HepG2 (cell line): Measurements from ENCODE around the gene SYNJ2. TPM values are rescaled to one million over a fixed set of nuclear protein-coding genes. Genes with fewer than 3 reads are reported as not detected.

Experiments used
- CC2D1A ChIP-seq: sonication (generic); formaldehyde crosslinking; IDR thresholded peaks from 2 replicates; pipeline ENCODE4 v1.8.1; 2023; ENCODE audit warnings: mild to moderate bottlenecking, missing genetic modification reagents
- CEBPG ChIP-seq: IDR thresholded peaks from 2 replicates; pipeline ENCODE4 v1.6.1; 2016
- ELF4 ChIP-seq: sonication (generic); formaldehyde crosslinking; IDR thresholded peaks from 2 replicates; pipeline ENCODE4 v1.5.0; 2020; ENCODE audit warnings: missing genetic modification reagents, mild to moderate bottlenecking, moderate library complexity, borderline replicate concordance
- FOXA3 ChIP-seq: IDR thresholded peaks from 2 replicates; pipeline ENCODE4 v1.6.1; 2016; ENCODE audit warnings: missing genetic modification reagents, missing compliant biosample characterization
- GPN1 ChIP-seq: sonication (generic); formaldehyde crosslinking; IDR thresholded peaks from 2 replicates; pipeline ENCODE4 v1.5.1; 2020; ENCODE audit warnings: missing genetic modification reagents, borderline replicate concordance
- RFX5 ChIP-seq: IDR thresholded peaks from 2 replicates; pipeline ENCODE4 v1.6.1; 2011; ENCODE audit warnings: low read depth, low read length, improper control_type of control experiment
- STAT5B ChIP-seq: sonication (generic); formaldehyde crosslinking; IDR thresholded peaks from 2 replicates; pipeline ENCODE4 v1.4.0; 2020; ENCODE audit warnings: missing genetic modification reagents
- TBP ChIP-seq: sonication (generic); formaldehyde crosslinking; IDR thresholded peaks from 2 replicates; pipeline ENCODE4 v1.5.0; 2020; ENCODE audit warnings: missing genetic modification reagents
- TBX2 ChIP-seq: sonication (generic); formaldehyde crosslinking; IDR thresholded peaks from 2 replicates; pipeline ENCODE4 v1.5.0; 2020; ENCODE audit warnings: missing genetic modification reagents, mild to moderate bottlenecking, borderline replicate concordance
- ZMYM2 ChIP-seq: sonication (generic); formaldehyde crosslinking; IDR thresholded peaks from 2 replicates; pipeline ENCODE4 v1.8.0; 2022; ENCODE audit warnings: mild to moderate bottlenecking, missing genetic modification reagents
- ZNF12 ChIP-seq: sonication (generic); formaldehyde crosslinking; IDR thresholded peaks from 2 replicates; pipeline ENCODE4 v1.5.0; 2020; ENCODE audit warnings: missing genetic modification reagents
- ZNF44 ChIP-seq: sonication (generic); formaldehyde crosslinking; IDR thresholded peaks from 2 replicates; pipeline ENCODE4 v1.5.1; 2020; ENCODE audit warnings: mild to moderate bottlenecking, missing genetic modification reagents
- ZNF558 ChIP-seq: sonication (generic); formaldehyde crosslinking; IDR thresholded peaks from 2 replicates; pipeline ENCODE4 v1.9.0; 2022; ENCODE audit warnings: mild to moderate bottlenecking, missing genetic modification reagents, borderline replicate concordance
- ZNF720 ChIP-seq: sonication (generic); formaldehyde crosslinking; IDR thresholded peaks from 2 replicates; pipeline ENCODE4 v1.4.0; 2020; ENCODE audit warnings: missing genetic modification reagents
- ZNF766 ChIP-seq: sonication (generic); formaldehyde crosslinking; IDR thresholded peaks from 2 replicates; pipeline ENCODE4 v1.5.0; 2020; ENCODE audit warnings: missing genetic modification reagents, borderline replicate concordance
- ZNF776 ChIP-seq: sonication (generic); formaldehyde crosslinking; IDR thresholded peaks from 2 replicates; pipeline ENCODE4 v1.4.0; 2020; ENCODE audit warnings: mild to moderate bottlenecking, missing genetic modification reagents
- ZNF781 ChIP-seq: sonication (generic); formaldehyde crosslinking; IDR thresholded peaks from 2 replicates; pipeline ENCODE4 v1.5.1; 2020; ENCODE audit warnings: borderline replicate concordance, mild to moderate bottlenecking, missing genetic modification reagents; ENCODE audit errors: not compliant biosample characterization
- ZNF792 ChIP-seq: IDR thresholded peaks from 2 replicates; pipeline ENCODE4 v1.6.1; 2016
- ZNF883 ChIP-seq: sonication (generic); formaldehyde crosslinking; IDR thresholded peaks from 2 replicates; pipeline ENCODE4 v1.5.1; 2020; ENCODE audit warnings: mild to moderate bottlenecking, missing genetic modification reagents; ENCODE audit errors: not compliant biosample characterization
- polyA plus RNA-seq, 8 experiments: library from polyadenylated mRNA; depleted of rRNA in 3 of 8; stranded (reverse) in 7 of 8; unstranded in 1 of 8; fragments of >200 nt; fragmentation: Illumina TruSeq in 4 of 8; extraction: Trizol in 4 of 8; gene quantifications; 2 replicates each; pipeline versions ENCODE4 v1.2.1 to v1.2.3, GENCODE V29; 2011 to 2016; ENCODE audit warnings: low read depth in 4 of 8, missing spikeins in 1 of 8, mixed read lengths in 1 of 8; ENCODE audit not compliant: insufficient read depth in 1 of 8
- total RNA-seq, 5 experiments: library from RNA; depleted of rRNA; stranded (reverse); fragments of >200 nt; fragmentation: Illumina TruSeq; extraction: Trizol; gene quantifications; 2 replicates each; pipeline ENCODE4 v1.2.3, GENCODE V29; 2016; ENCODE audit warnings: low read depth in 1 of 5
- TF ChIP-seq, protein P1 (sequence below): conservative IDR thresholded peaks from 2 replicates; pipeline ENCODE4 v1.6.1; 2018; ENCODE audit warnings: missing genetic modification reagents
- TF ChIP-seq, protein P2 (sequence below): sonication (generic); formaldehyde crosslinking; IDR thresholded peaks from 2 replicates; pipeline ENCODE4 v1.4.0; 2020; ENCODE audit warnings: missing genetic modification reagents, borderline replicate concordance
- TF ChIP-seq, protein P3 (sequence below): sonication (generic); formaldehyde crosslinking; IDR thresholded peaks from 2 replicates; pipeline ENCODE4 v1.4.0; 2020; ENCODE audit warnings: mild to moderate bottlenecking, missing genetic modification reagents
- TF ChIP-seq, protein P4 (sequence below): sonication (generic); formaldehyde crosslinking; IDR thresholded peaks from 2 replicates; pipeline ENCODE4 v1.4.0; 2020; ENCODE audit warnings: missing genetic modification reagents
- TF ChIP-seq, protein P5 (sequence below): sonication (generic); formaldehyde crosslinking; IDR thresholded peaks from 2 replicates; pipeline ENCODE4 v1.4.0; 2020; ENCODE audit warnings: mild to moderate bottlenecking, low read depth, missing genetic modification reagents
- TF ChIP-seq, protein P6 (sequence below): sonication (generic); formaldehyde crosslinking; IDR thresholded peaks from 2 replicates; pipeline ENCODE4 v1.4.0; 2020; ENCODE audit warnings: low read depth, mild to moderate bottlenecking, missing genetic modification reagents

The SYNJ2 gene
- total and polyA plus RNA-seq, 2 of the 13 experiments (the other 11 are each of a cell fraction or from before 2014, with no cell fraction given): 39.1 to 57.6 TPM

DNA sequence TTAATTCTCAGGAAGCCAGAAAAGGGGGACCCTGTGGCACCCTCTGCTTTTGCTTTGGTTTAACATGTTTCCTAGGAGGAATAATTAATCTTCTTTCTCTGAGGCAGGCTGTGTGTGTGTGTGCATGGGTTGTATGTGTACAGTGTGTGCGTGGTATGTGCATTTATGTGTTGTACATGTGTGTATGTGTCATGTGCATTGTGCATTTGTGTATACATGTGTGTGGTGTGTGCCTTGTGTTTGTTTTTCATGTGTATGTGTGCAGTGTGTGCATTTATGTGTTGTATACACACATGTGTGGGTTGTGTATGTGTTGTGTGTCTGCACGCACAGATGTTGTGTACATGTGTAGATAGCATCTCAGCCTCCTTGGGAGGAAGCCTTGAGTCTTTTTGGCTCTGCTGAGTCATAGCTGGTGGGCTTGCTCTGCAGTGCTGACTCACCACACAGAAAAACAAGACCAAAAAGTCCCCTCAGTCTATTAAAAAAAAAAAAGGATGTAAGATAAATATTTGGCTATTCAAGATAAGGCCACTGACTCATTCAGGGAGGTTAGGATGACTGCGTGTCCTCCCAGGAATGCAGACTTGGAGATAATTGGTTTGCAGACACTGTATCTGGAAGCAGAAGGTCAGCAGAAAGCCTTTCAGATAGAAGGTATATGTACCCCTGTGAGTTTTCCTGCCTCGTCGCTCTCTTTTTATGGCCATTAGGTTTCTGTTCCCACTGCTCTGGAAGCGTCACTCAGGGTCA lies 58.6 kb downstream of the SYNJ2 start (continued):
- no peak for TF ChIP-seq CC2D1A (CRISPR knock-in tag)
- TF ChIP-seq ZNF12 (CRISPR knock-in tag): peak; percentile 78; the same call in 1 of the 2 replicates
- TF ChIP-seq TBP (CRISPR knock-in tag): no peak
- no peak for TF ChIP-seq ZNF44 (CRISPR knock-in tag)
- TF ChIP-seq GPN1 (CRISPR knock-in tag): no peak
- no peak; the same call in 1 of the 2 replicates for TF ChIP-seq ZNF720
- TF ChIP-seq, protein P1, sequence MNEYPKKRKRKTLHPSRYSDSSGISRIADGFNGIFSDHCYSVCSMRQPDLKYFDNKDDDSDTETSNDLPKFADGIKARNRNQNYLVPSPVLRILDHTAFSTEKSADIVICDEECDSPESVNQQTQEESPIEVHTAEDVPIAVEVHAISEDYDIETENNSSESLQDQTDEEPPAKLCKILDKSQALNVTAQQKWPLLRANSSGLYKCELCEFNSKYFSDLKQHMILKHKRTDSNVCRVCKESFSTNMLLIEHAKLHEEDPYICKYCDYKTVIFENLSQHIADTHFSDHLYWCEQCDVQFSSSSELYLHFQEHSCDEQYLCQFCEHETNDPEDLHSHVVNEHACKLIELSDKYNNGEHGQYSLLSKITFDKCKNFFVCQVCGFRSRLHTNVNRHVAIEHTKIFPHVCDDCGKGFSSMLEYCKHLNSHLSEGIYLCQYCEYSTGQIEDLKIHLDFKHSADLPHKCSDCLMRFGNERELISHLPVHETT (CRISPR knock-in tag): no peak
- TF ChIP-seq, protein P2, sequence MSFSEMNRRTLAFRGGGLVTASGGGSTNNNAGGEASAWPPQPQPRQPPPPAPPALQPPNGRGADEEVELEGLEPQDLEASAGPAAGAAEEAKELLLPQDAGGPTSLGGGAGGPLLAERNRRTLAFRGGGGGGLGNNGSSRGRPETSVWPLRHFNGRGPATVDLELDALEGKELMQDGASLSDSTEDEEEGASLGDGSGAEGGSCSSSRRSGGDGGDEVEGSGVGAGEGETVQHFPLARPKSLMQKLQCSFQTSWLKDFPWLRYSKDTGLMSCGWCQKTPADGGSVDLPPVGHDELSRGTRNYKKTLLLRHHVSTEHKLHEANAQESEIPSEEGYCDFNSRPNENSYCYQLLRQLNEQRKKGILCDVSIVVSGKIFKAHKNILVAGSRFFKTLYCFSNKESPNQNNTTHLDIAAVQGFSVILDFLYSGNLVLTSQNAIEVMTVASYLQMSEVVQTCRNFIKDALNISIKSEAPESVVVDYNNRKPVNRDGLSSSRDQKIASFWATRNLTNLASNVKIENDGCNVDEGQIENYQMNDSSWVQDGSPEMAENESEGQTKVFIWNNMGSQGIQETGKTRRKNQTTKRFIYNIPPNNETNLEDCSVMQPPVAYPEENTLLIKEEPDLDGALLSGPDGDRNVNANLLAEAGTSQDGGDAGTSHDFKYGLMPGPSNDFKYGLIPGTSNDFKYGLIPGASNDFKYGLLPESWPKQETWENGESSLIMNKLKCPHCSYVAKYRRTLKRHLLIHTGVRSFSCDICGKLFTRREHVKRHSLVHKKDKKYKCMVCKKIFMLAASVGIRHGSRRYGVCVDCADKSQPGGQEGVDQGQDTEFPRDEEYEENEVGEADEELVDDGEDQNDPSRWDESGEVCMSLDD: peak; percentile 26; the same call in 1 of the 2 replicates
- peak; percentile 97 for TF ChIP-seq TBX2
- TF ChIP-seq CEBPG: peak; percentile 55
- peak; percentile 97 for TF ChIP-seq ZNF792 (CRISPR knock-in tag)
- TF ChIP-seq, protein P3, sequence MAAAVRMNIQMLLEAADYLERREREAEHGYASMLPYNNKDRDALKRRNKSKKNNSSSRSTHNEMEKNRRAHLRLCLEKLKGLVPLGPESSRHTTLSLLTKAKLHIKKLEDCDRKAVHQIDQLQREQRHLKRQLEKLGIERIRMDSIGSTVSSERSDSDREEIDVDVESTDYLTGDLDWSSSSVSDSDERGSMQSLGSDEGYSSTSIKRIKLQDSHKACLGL: no peak
- TF ChIP-seq ZNF766 (CRISPR knock-in tag): 0 out of 2 replicates have a peak, but pooled peaks have one; percentile 53
- no peak; the same call in none of the 2 replicates for TF ChIP-seq FOXA3 (CRISPR knock-in tag)
- TF ChIP-seq ZNF776: peak; percentile 40; the same call in 1 of the 2 replicates
- no peak; the same call in 1 of the 2 replicates for TF ChIP-seq ZNF558 (CRISPR knock-in tag)
- TF ChIP-seq STAT5B (CRISPR knock-in tag): no peak
- no peak for TF ChIP-seq ZNF781
- no peak for TF ChIP-seq RFX5
- TF ChIP-seq, protein P4, sequence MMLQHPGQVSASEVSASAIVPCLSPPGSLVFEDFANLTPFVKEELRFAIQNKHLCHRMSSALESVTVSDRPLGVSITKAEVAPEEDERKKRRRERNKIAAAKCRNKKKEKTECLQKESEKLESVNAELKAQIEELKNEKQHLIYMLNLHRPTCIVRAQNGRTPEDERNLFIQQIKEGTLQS: peak; percentile 96
- no peak for TF ChIP-seq ZNF883 (CRISPR knock-in tag)
- TF ChIP-seq, protein P5, sequence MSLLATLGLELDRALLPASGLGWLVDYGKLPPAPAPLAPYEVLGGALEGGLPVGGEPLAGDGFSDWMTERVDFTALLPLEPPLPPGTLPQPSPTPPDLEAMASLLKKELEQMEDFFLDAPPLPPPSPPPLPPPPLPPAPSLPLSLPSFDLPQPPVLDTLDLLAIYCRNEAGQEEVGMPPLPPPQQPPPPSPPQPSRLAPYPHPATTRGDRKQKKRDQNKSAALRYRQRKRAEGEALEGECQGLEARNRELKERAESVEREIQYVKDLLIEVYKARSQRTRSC (CRISPR knock-in tag): no peak
- no peak for TF ChIP-seq ZMYM2 (CRISPR knock-in tag)
- TF ChIP-seq, protein P6, sequence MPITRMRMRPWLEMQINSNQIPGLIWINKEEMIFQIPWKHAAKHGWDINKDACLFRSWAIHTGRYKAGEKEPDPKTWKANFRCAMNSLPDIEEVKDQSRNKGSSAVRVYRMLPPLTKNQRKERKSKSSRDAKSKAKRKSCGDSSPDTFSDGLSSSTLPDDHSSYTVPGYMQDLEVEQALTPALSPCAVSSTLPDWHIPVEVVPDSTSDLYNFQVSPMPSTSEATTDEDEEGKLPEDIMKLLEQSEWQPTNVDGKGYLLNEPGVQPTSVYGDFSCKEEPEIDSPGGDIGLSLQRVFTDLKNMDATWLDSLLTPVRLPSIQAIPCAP (CRISPR knock-in tag): no peak
- TF ChIP-seq ELF4 (CRISPR knock-in tag): no peak
